HEK293 (cell line): Measurements from ENCODE around the gene PRELID1.
A peak's percentile ranks its signal among the peaks of the same experiment; 100 is the strongest.

Source experiments
- CTCF ChIA-PET: fragments of 350-600 bp; formaldehyde crosslinking; extraction: SDS; loops from one replicate; lab custom pipeline; 2021; ENCODE audit warnings: antibody characterized with exemption; lab: Yijun Ruan, JAX
- POLR2A ChIA-PET: fragments of 300-600 bp; formaldehyde crosslinking; extraction: SDS; loops from one replicate; lab custom pipeline; 2020; ENCODE audit warnings: antibody characterized with exemption, inconsistent platforms; lab: Yijun Ruan, JAX
- H3K27ac ChIP-seq: fragments of 200-500 bp; sonication (Bioruptor generic); 2 replicates; pipeline ENCODE4 v1.5.1; 2014; ENCODE audit warnings: low read depth, low read length, control low read depth, inconsistent platforms; ENCODE audit errors: extremely low read depth
- H3K36me3 ChIP-seq, 2 experiments: fragments of 200-500 bp in 1 of 2; sonication (Bioruptor generic) in 1 of 2; 1 replicate in 1 of 2; 2 replicates in 1 of 2; pipeline ENCODE4 v1.5.1; 2014 to 2017; ENCODE audit warnings: inconsistent platforms in 2 of 2, low read length in 2 of 2; ENCODE audit not compliant: control insufficient read depth in 2 of 2, insufficient read depth in 1 of 2
- H3K4me1 ChIP-seq: fragments of 200-500 bp; sonication (Bioruptor generic); 2 replicates; pipeline ENCODE4 v1.5.1; 2014; ENCODE audit warnings: mild to moderate bottlenecking, low read length, inconsistent platforms; ENCODE audit not compliant: control insufficient read depth, insufficient read depth
- H3K4me3 ChIP-seq: 2 replicates; pipeline ENCODE4 v1.5.1; 2011; ENCODE audit warnings: low read depth, mild to moderate bottlenecking, control low read depth, low read length, moderate library complexity
- H3K9me3 ChIP-seq: fragments of 200-500 bp; sonication (Bioruptor generic); 2 replicates; pipeline ENCODE4 v1.5.1; 2014; ENCODE audit warnings: low read depth, low read length, inconsistent platforms; ENCODE audit not compliant: control insufficient read depth, insufficient read depth
- GLIS1 ChIP-seq: fragments of 450-650 bp; formaldehyde crosslinking; IDR thresholded peaks from 2 replicates; pipeline ENCODE4 v1.5.1; 2016; ENCODE audit warnings: missing biosample characterization, missing genetic modification characterization
- HOXA7 ChIP-seq: sonication (generic); formaldehyde crosslinking; IDR thresholded peaks from 2 replicates; pipeline ENCODE4 v1.8.1; 2022; ENCODE audit warnings: missing genetic modification reagents, borderline replicate concordance
- KLF16 ChIP-seq: fragments of 450-650 bp; formaldehyde crosslinking; IDR thresholded peaks from 2 replicates; pipeline ENCODE4 v1.5.1; 2017; ENCODE audit warnings: missing biosample characterization, missing genetic modification characterization
- KLF9 ChIP-seq: fragments of 450-650 bp; formaldehyde crosslinking; IDR thresholded peaks from 2 replicates; pipeline ENCODE4 v1.5.1; 2016; ENCODE audit warnings: missing biosample characterization, missing genetic modification characterization, low read depth
- PRDM4 ChIP-seq: fragments of 450-650 bp; formaldehyde crosslinking; IDR thresholded peaks from 2 replicates; pipeline ENCODE4 v1.5.1; 2017; ENCODE audit warnings: missing biosample characterization, missing genetic modification characterization
- SP7 ChIP-seq: fragments of 450-650 bp; formaldehyde crosslinking; IDR thresholded peaks from 2 replicates; pipeline ENCODE4 v1.5.1; 2016; ENCODE audit warnings: missing biosample characterization, missing genetic modification characterization
- TRIM28 ChIP-seq: IDR thresholded peaks from 2 replicates; pipeline ENCODE4 v1.6.1; 2011; ENCODE audit warnings: low read length, control low read depth, borderline replicate concordance
- YY1 ChIP-seq: fragments of 450-650 bp; formaldehyde crosslinking; IDR thresholded peaks from 2 replicates; pipeline ENCODE4 v1.5.1; 2018; ENCODE audit warnings: missing biosample characterization, missing genetic modification characterization
- ZFP3 ChIP-seq: fragments of 450-650 bp; formaldehyde crosslinking; IDR thresholded peaks from 2 replicates; pipeline ENCODE4 v1.5.1; 2016; ENCODE audit warnings: low read depth, missing biosample characterization, missing genetic modification characterization
- ZNF112 ChIP-seq: fragments of 450-650 bp; formaldehyde crosslinking; IDR thresholded peaks from 2 replicates; pipeline ENCODE4 v1.5.0; 2017; ENCODE audit warnings: missing biosample characterization, missing genetic modification characterization
- ZNF140 ChIP-seq: fragments of 450-650 bp; formaldehyde crosslinking; IDR thresholded peaks from 2 replicates; pipeline ENCODE4 v1.5.1; 2016; ENCODE audit warnings: missing biosample characterization, missing genetic modification characterization
- ZNF169 ChIP-seq: fragments of 450-650 bp; formaldehyde crosslinking; IDR thresholded peaks from 2 replicates; pipeline ENCODE4 v1.5.1; 2016; ENCODE audit warnings: missing biosample characterization, missing genetic modification characterization
- ZNF19 ChIP-seq: fragments of 450-650 bp; formaldehyde crosslinking; IDR thresholded peaks from 2 replicates; pipeline ENCODE4; 2016; ENCODE audit warnings: missing biosample characterization, missing genetic modification characterization, low read depth
- ZNF211 ChIP-seq: fragments of 450-650 bp; formaldehyde crosslinking; IDR thresholded peaks from 2 replicates; pipeline ENCODE4 v1.5.1; 2016; ENCODE audit warnings: low read depth, missing biosample characterization, missing genetic modification characterization
- ZNF274 ChIP-seq, 2 experiments: fragments of 200-500 bp in 1 of 2; fragments of 450-650 bp in 1 of 2; sonication (Bioruptor generic) in 1 of 2; formaldehyde crosslinking in 1 of 2; IDR thresholded peaks; 2 replicates each; pipeline versions ENCODE4 v1.5.1 to v1.6.1; 2014 to 2016; ENCODE audit warnings: borderline replicate concordance in 1 of 2, inconsistent platforms in 1 of 2, low read length in 1 of 2, missing biosample characterization in 1 of 2, missing genetic modification characterization in 1 of 2
- ZNF350 ChIP-seq: fragments of 450-650 bp; formaldehyde crosslinking; IDR thresholded peaks from 2 replicates; pipeline ENCODE4 v1.5.0; 2017; ENCODE audit warnings: missing biosample characterization, mild to moderate bottlenecking, missing genetic modification characterization
- ZNF37A ChIP-seq: fragments of 450-650 bp; IDR thresholded peaks from 2 replicates; pipeline ENCODE4 v1.5.1; 2018; ENCODE audit warnings: missing biosample characterization, missing genetic modification characterization
- ZNF473 ChIP-seq: fragments of 450-650 bp; formaldehyde crosslinking; IDR thresholded peaks from 2 replicates; pipeline ENCODE4 v1.5.1; 2017; ENCODE audit warnings: missing biosample characterization, missing genetic modification characterization
- ZNF521 ChIP-seq: fragments of 450-650 bp; formaldehyde crosslinking; IDR thresholded peaks from 2 replicates; pipeline ENCODE4 v1.5.1; 2017; ENCODE audit warnings: missing biosample characterization, mild to moderate bottlenecking, missing genetic modification characterization
- ZNF610 ChIP-seq: fragments of 450-650 bp; formaldehyde crosslinking; IDR thresholded peaks from 2 replicates; pipeline ENCODE4 v1.5.1; 2016; ENCODE audit warnings: missing biosample characterization, missing genetic modification characterization, borderline replicate concordance
- TF ChIP-seq, protein P1 (sequence below): fragments of 450-650 bp; formaldehyde crosslinking; IDR thresholded peaks from 2 replicates; pipeline ENCODE4 v1.5.1; 2016; ENCODE audit warnings: missing biosample characterization, missing genetic modification characterization

Gene PRELID1

DNA sequence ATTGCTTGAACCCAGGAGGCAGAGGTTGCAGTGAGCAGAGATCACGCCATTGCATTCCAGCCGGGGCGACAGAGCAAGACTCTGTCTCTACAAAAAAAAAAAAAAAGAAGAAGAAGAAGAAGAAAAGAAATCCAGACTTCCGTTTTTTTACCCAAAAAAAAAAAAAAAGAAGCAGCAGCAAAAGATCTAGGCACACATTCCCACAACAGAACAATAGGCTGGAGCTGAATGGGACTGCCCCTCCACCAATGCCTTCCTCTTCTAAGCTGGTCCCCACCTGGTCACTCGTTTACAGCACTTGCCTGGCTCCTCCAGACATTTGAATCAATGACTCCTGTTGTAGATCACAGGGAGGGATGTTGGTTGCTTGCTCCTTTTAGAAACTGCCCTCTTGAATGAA lies 49.5 kb downstream of the PRELID1 start:
- H3K27ac ChIP-seq, result no peak overlapping the region
- POLR2A ChIA-PET, result interaction anchor here (0.6 to 2.1 kb wide), 6 partner anchors 10 to 326 kb away, joined by 3 to 7 read pairs (median 4); no protein-coding TSS in a partner anchor
- H3K9me3 ChIP-seq, result no peaks in the 10 kb centered on the region
- CTCF ChIA-PET, result interaction anchor here (0.7 to 3.2 kb wide), 4 partner anchors 17 to 250 kb away, joined by 3 to 26 read pairs (median 3); no protein-coding TSS in a partner anchor
- peaks cover 0 to 12% of the 10 kb centered on the region in 2 experiments; a peak in 2 of 3 replicates for H3K36me3 ChIP-seq
- no peak overlapping the region for H3K4me3 ChIP-seq
- no peak for TF ChIP-seq SP7 (tag by site-specific recombination)
- no peak for TF ChIP-seq ZNF37A (tag by site-specific recombination)
- TF ChIP-seq ZNF473, result no peak
- peaks cover 17% of the 10 kb centered on the region; the same call in 1 of the 2 replicates for H3K4me1 ChIP-seq

DNA sequence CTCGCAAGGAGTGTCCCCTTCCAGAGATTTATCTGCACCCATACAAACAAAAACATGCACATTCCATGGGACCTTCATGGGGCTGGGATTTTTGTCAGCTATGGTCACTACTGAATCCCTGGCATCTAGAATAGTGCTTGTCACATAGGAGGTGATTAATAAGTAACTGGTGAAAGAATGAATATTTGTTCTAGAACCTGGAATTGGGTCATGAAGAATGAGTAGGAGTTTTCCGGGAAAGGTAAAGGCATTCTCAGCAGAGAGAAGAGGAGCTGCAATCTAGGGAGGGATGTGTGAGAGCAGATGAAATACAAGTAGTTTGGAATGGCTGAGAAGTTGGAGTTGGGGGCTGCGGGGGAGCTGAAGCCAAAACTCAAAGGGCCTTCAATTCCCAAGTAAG lies 50.7 kb downstream of the PRELID1 start:
- peaks cover 14% of the 10 kb centered on the region; the same call in 1 of the 2 replicates for H3K4me1 ChIP-seq
- CTCF ChIA-PET, result interaction anchor here (0.7 kb wide), 1 partner anchor 71 kb away, joined by 3 read pairs; no protein-coding TSS in a partner anchor

DNA sequence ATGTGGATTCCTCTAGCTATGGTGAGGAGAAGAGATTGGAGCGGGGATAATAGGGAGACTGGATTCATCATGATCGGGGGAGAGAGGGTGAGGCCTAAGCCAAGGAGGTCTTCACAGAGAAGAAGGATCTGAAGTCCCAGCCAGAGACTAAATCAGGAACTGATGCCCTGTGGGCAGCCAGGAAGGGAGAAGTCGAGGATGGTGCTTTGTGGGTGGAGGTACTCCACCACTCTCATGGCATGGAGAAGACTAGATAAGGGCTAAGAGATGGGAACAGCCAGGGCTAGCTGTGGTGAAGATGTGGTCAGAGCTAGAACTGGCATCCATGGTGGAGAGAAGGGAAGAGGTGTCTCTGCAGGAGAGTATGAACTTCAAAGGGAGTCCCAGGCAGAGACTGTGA lies 51.1 kb downstream of the PRELID1 start:
- Histone ChIP-seq H3K27ac (no peak overlapping the region), H3K4me1 (peaks cover 10% of the 10 kb centered on the region; the same call in 1 of the 2 replicates), H3K4me3 (no peak overlapping the region), H3K36me3 (peaks cover 0 to 7% of the 10 kb centered on the region in 2 experiments; a peak in 1 of 3 replicates), H3K9me3 (no peaks in the 10 kb centered on the region)
- ChIA-PET POLR2A (interaction anchor here (0.7 kb wide), 1 partner anchor 16 kb away, joined by 3 read pairs; no protein-coding TSS in a partner anchor), CTCF (no interaction called here)
- TF ChIP-seq YY1 (tag by site-specific recombination) (no peak), ZNF211 (tag by site-specific recombination) (no peak), ZNF169 (tag by site-specific recombination) (no peak), PRDM4 (tag by site-specific recombination) (no peak), HOXA7 (no peak), ZNF274 (IDR thresholded peaks at IDR 0.05; ENCODE audit: low read length) (no peak), ZNF274 (tag by site-specific recombination; IDR thresholded peaks at IDR 0.05; ENCODE audit: borderline replicate concordance) (no peak), ZNF610 (tag by site-specific recombination) (no peak), KLF9 (no peak), ZNF140 (no peak), ZNF112 (tag by site-specific recombination) (no peak), ZNF521 (tag by site-specific recombination) (no peak)
- TF ChIP-seq, protein P1, sequence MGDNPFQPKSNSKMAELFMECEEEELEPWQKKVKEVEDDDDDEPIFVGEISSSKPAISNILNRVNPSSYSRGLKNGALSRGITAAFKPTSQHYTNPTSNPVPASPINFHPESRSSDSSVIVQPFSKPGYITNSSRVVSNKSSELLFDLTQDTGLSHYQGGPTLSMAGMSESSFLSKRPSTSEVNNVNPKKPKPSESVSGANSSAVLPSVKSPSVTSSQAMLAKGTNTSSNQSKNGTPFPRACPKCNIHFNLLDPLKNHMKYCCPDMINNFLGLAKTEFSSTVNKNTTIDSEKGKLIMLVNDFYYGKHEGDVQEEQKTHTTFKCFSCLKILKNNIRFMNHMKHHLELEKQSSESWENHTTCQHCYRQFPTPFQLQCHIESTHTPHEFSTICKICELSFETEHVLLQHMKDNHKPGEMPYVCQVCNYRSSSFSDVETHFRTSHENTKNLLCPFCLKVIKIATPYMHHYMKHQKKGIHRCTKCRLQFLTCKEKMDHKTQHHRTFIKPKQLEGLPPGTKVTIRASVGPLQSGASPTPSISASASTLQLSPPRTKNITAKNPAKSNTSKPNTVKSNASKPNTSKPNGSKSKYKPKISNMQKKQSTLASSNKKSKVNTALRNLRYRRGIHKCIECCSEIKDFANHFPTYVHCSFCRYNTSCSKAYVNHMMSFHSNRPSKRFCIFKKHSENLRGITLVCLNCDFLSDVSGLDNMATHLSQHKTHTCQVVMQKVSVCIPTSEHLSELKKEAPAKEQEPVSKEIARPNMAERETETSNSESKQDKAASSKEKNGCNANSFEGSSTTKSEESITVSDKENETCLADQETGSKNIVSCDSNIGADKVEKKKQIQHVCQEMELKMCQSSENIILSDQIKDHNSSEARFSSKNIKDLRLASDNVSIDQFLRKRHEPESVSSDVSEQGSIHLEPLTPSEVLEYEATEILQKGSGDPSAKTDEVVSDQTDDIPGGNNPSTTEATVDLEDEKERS (tag by site-specific recombination), result no peak

More for the DNA sequence above, 50.7 kb downstream of the PRELID1 start:
- Histone ChIP-seq H3K9me3 (no peaks in the 10 kb centered on the region), H3K4me3 (no peak overlapping the region), H3K27ac (no peak overlapping the region), H3K36me3 (peaks cover 0 to 11% of the 10 kb centered on the region in 2 experiments; a peak in 1 of 3 replicates)
- TF ChIP-seq ZNF350, result no peak
- TF ChIP-seq ZFP3, result peak; percentile 82
- TF ChIP-seq TRIM28, result no peak
- TF ChIP-seq PRDM4 (tag by site-specific recombination), result no peak
- TF ChIP-seq KLF16, result no peak
- no peak for TF ChIP-seq GLIS1 (tag by site-specific recombination)
- TF ChIP-seq ZNF19, result no peak
- POLR2A ChIA-PET, result interaction anchor here (0.7 kb wide), 1 partner anchor 16 kb away, joined by 3 read pairs; no protein-coding TSS in a partner anchor
